Stomach (tissue), 4 donors: ENCODE results near the gene AAR2.

ENCODE experiments used
- CTCF ChIP-seq, 7 experiments: fragments of 450-650 bp in 4 of 7; fragments of 200-600 bp in 3 of 7; sonication (generic) in 3 of 7; IDR thresholded peaks; one replicate each; pipeline ENCODE4 v1.5.1; 2016 to 2019; ENCODE audit warnings: antibody characterized with exemption in 7 of 7, control low read depth in 2 of 7, mild to moderate bottlenecking in 1 of 7
- EP300 ChIP-seq: sonication (generic); formaldehyde crosslinking; IDR thresholded peaks from one replicate; pipeline ENCODE4 v1.6.1; 2017; ENCODE audit warnings: antibody characterized with exemption
- POLR2A ChIP-seq, 4 donors: fragments of 450-650 bp; IDR thresholded peaks; one replicate each; pipeline ENCODE4 v1.6.1; 2016; ENCODE audit warnings: antibody characterized with exemption in 4 of 4, control low read depth in 2 of 4, mild to moderate bottlenecking in 1 of 4, moderate library complexity in 1 of 4
- POLR2AphosphoS5 ChIP-seq, 3 donors: sonication (generic); formaldehyde crosslinking; IDR thresholded peaks; one replicate each; pipeline ENCODE4 v1.6.1; 2016; ENCODE audit warnings: antibody characterized with exemption in 3 of 3

GRCh38 chr20:36268440-36269342, 32.4 kb downstream of the AAR2 start:
- no peak for TF ChIP-seq CTCF (IDR thresholded peaks at IDR 0.05)
- no peak for TF ChIP-seq POLR2A (IDR thresholded peaks at IDR 0.05)
- no peak for TF ChIP-seq POLR2AphosphoS5 (IDR thresholded peaks at IDR 0.05)
- TF ChIP-seq EP300, result no peak
